ENCODE measurements around the gene TRAPPC11.

TRAPPC11 gene

GRCh38 chr4:183729430-183730328 is 70.6 kb downstream of the TRAPPC11 start:
- TF ChIP-seq CTCF (IDR thresholded peaks at IDR 0.05; ENCODE audit: low read depth, low read length): no peak
- in situ Hi-C loops (cut with HindIII; ENCODE audit: low sequenced_read_pairs): no loop called here
- H3K4me3 ChIP-seq (ENCODE audit: low read depth, low read length): no peak overlapping the region
- DNase-seq (ENCODE audit: low read depth, low spot score): no peak

- in situ Hi-C loops (cut with HindIII; ENCODE audit: low sequenced_read_pairs): no loop called here
Observed at GRCh38 chr4:183732296-183732695, 73.2 kb downstream of the TRAPPC11 start.

DNA sequence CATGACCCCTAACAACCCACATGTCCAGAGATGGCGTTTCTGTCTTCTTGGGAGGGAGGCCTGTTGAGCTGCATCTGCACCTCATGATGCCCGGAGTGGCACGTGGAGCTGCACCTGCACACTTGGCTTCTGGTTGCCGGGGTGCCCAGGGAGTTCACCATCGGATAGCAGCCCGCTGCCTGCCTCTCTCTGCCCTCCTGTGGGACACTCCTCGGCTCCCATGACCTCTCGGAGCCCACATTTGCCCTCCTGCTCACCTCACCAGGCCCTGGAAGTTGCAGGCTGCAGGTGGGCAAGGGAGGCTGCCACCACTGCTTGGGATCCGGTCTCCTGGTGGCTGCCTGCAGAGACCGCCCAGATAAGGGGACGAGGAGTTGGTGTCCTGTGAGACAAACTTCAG is 74.1 kb downstream of the TRAPPC11 start:
- in situ Hi-C loops (cut with HindIII; ENCODE audit: low sequenced_read_pairs): no loop called here
- TF ChIP-seq CTCF (IDR thresholded peaks at IDR 0.05; ENCODE audit: low read depth, low read length): no peak
- H3K4me3 ChIP-seq (ENCODE audit: low read depth, low read length): no peak overlapping the region
- no peak for DNase-seq (ENCODE audit: low read depth, low spot score)

More at GRCh38 chr4:183732296-183732695, 73.2 kb downstream of the TRAPPC11 start:
- no peak for DNase-seq (ENCODE audit: low read depth, low spot score)
- H3K4me3 ChIP-seq (ENCODE audit: low read depth, low read length): no peak overlapping the region
- TF ChIP-seq CTCF (IDR thresholded peaks at IDR 0.05; ENCODE audit: low read depth, low read length): no peak

DNA sequence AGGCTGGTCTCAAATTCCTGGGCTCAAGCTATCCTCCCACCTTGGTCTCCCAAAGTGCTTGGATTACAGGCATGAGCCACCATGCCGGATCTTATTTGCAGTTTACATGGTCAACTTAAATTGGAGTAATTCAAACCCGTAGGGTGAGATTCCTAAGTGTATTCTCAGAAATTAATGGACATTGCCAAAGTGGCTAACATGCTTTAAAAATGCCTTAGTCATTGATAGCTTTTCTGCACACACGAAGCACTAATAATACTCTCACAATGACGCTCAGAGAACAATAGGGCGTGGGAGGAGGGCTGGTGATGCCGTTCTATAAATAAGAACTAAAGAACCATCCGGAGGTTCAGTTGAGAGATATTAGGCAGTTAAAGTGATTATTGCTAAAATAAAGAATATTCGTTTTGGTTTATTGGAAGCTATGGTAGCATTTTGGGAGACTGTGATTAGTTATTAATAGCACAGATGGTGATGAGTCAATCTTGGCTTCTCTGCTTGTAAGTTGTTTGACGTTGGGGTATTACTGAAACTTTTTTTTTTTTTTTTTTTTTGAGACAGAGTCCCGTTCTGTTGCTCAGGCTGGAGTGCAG is 79.1 kb downstream of the TRAPPC11 start:
- in situ Hi-C loops (cut with HindIII; ENCODE audit: low sequenced_read_pairs): no loop called here
- H3K4me3 ChIP-seq (ENCODE audit: low read depth, low read length): no peak overlapping the region
- DNase-seq (ENCODE audit: low read depth, low spot score): no peak
- TF ChIP-seq CTCF (IDR thresholded peaks at IDR 0.05; ENCODE audit: low read depth, low read length): no peak

DNA sequence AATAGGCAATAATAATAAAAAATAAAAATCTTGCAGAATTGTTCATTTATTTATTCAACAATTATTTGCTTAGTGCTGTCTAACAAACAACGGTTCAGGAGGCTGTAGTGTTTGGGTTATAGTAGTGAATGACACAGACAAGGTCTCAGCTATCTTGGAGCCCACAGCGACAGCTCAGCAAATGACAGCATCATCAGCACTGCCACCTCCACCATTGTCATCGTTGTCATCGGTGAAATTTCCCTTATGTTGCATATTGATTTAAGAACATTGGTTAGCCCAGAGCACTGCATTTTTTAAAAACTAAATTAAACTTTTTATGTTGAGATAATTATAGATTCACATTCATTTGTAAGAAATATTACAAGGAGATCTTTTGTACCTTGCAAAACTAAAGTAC is 79.9 kb downstream of the TRAPPC11 start:
- in situ Hi-C loops (cut with HindIII; ENCODE audit: low sequenced_read_pairs): no loop called here
- DNase-seq (ENCODE audit: low read depth, low spot score): no peak
- no peak for TF ChIP-seq CTCF (IDR thresholded peaks at IDR 0.05; ENCODE audit: low read depth, low read length)
- H3K4me3 ChIP-seq (ENCODE audit: low read depth, low read length): no peak overlapping the region

DNA sequence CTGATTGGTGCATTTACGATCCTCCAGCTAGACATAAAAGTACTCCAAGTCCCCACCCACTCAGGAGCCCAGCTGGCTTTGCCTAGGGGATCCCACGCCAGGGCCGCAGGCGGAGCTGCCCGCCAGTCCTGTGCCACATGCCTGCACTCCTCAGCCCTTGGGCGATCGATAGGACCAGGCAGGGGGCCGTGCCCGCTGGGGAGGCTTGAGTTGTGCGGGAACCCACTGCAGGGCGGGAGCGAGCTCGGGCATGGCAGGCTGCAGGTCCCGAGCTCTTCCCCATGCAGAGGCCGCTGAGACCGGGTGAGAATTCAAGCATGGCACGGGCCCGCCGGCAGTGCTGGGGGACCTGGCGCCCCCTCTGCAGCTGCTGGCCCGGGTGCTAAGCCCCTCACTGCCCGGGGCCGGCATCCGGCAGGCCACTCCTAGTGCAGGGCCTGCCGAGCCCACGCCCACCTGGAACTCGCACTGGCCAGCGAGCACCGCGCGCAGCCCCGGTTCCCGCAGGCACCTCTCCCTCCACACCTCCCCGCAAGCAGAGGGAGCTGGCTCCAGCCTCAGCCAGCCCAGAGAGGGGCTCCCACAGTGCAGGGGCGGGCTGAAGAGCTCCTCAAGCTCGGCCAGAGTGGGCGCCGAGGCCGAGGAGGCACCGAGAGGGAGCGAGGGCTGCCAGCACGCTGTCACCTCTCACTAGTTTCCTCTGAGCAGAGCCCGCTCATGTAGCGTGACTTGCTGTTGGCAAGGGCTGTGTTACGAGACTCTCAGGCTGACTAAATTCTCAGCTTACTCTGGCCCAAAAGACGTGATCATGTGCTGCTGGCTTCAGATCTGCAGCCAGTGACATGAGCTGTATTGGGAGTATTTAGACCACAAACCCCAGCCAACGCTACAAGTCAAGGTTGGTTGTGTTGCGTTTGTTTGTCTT is 87.5 kb downstream of the TRAPPC11 start:
- H3K4me3 ChIP-seq (ENCODE audit: low read depth, low read length): no peak overlapping the region
- in situ Hi-C loops (cut with HindIII; ENCODE audit: low sequenced_read_pairs): no loop called here
- no peak for DNase-seq (ENCODE audit: low read depth, low spot score)

More for the DNA sequence above, 87.5 kb downstream of the TRAPPC11 start:
- no peak for TF ChIP-seq CTCF (IDR thresholded peaks at IDR 0.05; ENCODE audit: low read depth, low read length)

All from astrocyte of the spinal cord (primary cell).